HG03066 (cell line): ENCODE measurements around the gene KIF18B.

Experiments
- ATAC-seq: cut with Tn5 transposase; IDR thresholded peaks from one replicate; pipeline ENCODE4 v1.9.1; 2021; ENCODE audit warnings: low read depth; ENCODE audit not compliant: unreplicated experiment

The KIF18B gene

DNA sequence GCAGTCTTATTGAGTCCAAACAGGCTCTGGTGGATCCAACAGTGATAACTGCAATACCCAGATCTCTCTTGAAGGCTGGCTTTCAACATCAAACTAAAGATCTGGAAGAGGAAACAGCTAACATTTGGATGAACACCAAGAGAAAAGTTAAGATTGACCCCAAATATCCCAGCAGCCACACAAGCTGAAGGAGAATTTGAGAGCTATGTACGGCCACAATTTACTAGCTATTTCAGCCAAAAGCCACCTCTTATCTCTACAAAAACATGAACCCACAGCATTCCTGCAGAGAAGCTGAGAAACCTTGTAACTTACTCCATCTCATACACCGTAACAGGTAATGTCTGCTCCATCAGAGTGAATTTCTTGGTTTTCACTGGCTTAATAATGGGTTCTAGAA, 62.6 kb downstream of the KIF18B start:
- ATAC-seq: no peak

DNA sequence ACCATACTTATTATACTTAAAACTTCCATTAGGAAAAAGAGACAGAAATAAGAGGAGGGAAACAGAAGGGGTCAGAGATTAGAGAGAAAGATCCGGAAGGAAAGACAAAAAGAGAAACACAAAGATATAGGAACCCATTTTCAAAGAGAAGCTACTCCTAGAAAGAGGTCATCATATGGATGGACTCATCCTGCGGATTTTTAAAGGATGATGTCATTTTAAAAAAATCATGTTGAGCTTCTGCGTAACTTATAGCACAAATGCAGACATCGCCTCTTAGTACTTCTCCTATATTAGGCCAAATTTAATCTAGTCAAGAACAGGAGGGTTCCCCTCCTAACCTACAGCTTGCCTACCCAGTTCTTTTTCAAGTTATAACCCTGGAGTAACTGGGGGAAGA, 66.4 kb downstream of the KIF18B start:
- ATAC-seq: no peak

DNA sequence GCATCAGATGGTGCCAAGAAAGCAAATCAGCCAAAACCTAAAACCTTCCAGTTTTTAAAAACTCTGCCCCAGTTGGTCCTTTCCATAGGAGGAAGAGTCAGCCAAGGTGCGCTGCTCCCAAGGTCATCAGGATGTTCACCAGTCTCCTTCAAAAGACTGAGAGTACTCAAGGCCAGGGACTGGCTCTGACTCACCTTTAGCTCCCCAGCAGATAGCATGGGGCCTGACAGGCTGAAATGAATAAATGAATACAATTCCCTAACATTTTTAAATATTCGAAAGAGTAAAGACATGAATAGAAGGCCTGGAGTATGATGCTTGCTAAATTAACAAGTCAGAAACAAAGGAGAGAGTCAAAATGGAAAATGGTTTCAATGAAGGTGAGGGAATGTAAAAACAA, 67.5 kb downstream of the KIF18B start:
- ATAC-seq: no peak

DNA sequence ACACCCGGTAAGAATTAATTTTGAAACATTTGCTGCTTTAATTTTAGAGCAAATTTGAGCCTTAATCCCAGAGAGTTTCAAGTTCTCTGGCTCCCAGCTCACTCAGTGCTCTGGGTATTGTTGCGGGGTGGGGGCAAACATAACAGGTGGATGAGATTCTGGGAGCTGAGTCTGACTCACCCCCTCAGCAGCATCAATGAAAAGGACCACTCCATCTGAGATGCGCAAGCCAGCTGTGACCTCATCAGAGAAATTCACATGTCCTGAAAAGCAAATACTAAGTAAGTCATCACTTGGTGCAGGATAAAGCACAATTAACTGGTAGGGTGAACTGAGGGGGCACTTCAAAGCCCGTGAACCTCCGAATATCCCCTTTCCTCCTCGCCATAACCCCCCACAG, 68.2 kb downstream of the KIF18B start:
- no peak for ATAC-seq

DNA sequence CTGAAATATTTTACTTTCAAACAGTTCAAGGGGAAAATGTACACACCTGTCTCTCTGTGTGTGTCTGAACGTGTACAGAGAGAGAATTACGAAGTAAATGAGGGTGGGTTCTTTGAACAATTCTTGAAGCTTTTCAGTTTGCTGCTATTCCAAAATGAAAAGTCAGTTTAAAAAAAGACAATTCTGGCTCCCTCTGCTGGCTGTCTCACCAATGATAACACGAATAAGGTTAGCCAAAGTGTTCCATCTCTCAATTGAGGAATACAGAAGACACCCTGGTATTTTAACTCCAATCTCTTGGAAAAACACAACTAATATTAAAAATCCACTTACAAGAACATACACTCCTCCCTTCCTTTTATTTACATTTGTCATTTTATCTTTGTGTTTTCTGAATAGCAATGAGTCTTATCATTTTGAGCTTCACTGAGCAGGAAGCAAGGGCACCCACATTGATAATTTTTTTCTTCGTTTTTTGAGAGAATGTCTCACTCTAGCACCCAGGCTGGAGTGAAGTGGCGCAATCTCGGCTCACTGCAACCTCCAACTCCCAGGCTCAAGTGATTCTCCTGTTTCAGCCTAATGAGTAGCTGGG, 68.8 kb downstream of the KIF18B start:
- no peak for ATAC-seq

- no peak for ATAC-seq
Measured at GRCh38 chr17:44877121-44877520, 70.5 kb downstream of the KIF18B start.

DNA sequence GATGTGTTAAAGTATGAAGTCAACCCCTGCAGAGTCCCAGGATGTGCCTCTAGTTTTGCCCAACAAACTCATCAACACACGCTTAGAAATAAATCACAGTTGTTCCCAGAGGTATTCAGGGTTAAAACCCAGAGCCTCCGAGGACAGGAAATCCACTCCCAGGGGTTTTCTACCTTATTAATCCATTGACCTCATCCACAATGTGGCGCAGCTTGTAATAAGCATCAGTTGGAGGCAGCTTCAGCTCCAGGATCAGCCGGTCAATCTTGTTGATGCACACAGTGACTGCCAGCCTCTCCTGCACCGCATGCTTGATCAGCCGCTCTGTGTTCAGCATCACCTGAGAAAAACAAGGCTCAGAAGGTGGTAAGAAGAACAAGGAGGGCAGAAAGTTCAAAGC, 71.8 kb downstream of the KIF18B start:
- ATAC-seq: no peak
